ENCODE measurements around the gene FLG.
"Not testable (repeated sequence)": the region's sequence is repeated elsewhere in the genome, so short reads cannot be mapped to it uniquely, and the experiment has no call there.

FLG gene

DNA sequence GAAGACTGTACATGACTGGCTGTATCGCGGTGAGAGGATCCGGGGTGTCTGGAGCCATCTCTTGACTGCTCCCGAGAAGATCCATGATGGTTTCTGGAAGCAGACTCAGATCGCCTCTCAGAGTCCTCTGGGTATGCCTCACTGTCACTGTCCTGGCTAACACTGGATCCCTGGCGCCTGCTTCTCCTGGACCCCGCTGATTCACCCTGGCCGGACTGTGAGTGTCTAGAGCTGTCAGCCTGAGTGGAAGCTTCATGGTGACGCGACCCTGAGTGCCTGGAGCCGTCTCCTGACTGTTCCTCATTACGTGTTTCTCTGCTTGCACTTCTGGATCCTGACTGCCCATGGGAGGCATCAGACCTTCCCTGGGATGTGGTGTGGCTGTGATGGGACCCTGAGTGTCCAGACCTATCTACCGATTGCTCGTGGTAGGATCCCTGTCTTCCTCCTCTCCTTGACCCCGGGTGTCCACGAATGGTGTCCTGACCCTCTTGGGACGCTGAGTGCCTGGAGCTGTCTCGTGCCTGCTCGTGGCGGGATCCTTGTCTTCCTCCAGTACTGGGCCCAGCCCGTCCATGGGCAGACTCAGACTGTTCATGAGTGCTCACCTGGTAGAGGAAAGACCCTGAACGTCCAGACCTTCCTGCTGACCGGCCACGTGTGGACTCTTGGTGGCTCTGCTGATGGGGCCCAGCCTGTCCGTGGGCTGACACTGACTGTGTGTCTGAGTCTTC is 21.7 kb downstream of the FLG start:
- H3K9me3 ChIP-seq (ENCODE audit: control insufficient read depth, insufficient read depth, low read length); H3K27ac ChIP-seq (ENCODE audit: low read length); H3K36me3 ChIP-seq (ENCODE audit: control insufficient read depth, insufficient read depth, low read length); H3K4me1 ChIP-seq (ENCODE audit: control insufficient read depth, insufficient read depth, low read length); H3K4me3 ChIP-seq (ENCODE audit: low read length); DNase-seq (ENCODE audit: low read depth, low spot score); H3K27me3 ChIP-seq (ENCODE audit: control insufficient read depth, insufficient read depth, low read length): not testable (repeated sequence)
- WGBS (ENCODE audit: insufficient coverage, insufficient read length) = no CpG with 5 or more reads among the region's 25 CpGs

DNA sequence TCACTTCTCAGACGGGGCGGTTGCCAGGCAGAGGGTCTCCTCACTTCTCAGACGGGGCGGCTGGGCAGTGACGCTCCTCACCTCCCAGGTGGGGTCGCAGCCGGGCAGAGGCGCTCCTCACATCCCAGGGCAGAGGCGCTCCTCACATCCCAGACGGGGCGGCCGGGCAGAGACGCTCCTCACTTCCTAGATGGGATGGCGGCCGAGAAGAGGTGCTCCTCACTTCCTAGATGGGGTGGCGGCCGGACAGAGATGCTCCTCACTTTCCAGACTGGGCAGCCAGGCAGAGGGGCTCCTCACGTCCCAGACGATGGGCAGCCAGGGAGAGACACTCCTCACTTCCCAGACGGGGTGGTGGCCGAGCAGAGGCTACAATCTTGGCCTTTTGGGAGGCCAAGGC is 68.6 kb downstream of the FLG start:
- not testable (repeated sequence) for H3K4me3 ChIP-seq (ENCODE audit: low read length)

More for the DNA sequence above, 68.6 kb downstream of the FLG start:
- H3K4me1 ChIP-seq (ENCODE audit: control insufficient read depth, insufficient read depth, low read length); DNase-seq (ENCODE audit: low read depth, low spot score); H3K27me3 ChIP-seq (ENCODE audit: control insufficient read depth, insufficient read depth, low read length); H3K27ac ChIP-seq (ENCODE audit: low read length); H3K36me3 ChIP-seq (ENCODE audit: control insufficient read depth, insufficient read depth, low read length); H3K9me3 ChIP-seq (ENCODE audit: control insufficient read depth, insufficient read depth, low read length): not testable (repeated sequence)
- no CpG with 5 or more reads among the region's 21 CpGs for WGBS (ENCODE audit: insufficient coverage, insufficient read length)

Data from iPS DF 6.9 (cell line).